Activated T-cell treated with anti-CD3 and anti-CD28 coated beads for 4 hours (primary cell): Measurements from ENCODE around the gene OXLD1.

ENCODE experiments used
- DNase-seq: peaks from one replicate; pipeline ENCODE4 v3.0.0-alpha.2; 2020

The OXLD1 gene

GRCh38 chr17:81701288-81702071 is 35.1 kb upstream of the OXLD1 start:
- no peak for DNase-seq

GRCh38 chr17:81700353-81701287 is 34.2 kb upstream of the OXLD1 start:
- DNase-seq, result no peak

GRCh38 chr17:81697261-81698044 is 31.0 kb upstream of the OXLD1 start:
- DNase-seq, result no peak

GRCh38 chr17:81696218-81696941 is 30.0 kb upstream of the OXLD1 start:
- no peak for DNase-seq

- DNase-seq, result no peak
These were observed 29.4 kb upstream of the OXLD1 start for GRCh38 chr17:81695801-81696200.

- no peak for DNase-seq
These were observed 28.8 kb upstream of the OXLD1 start for GRCh38 chr17:81695211-81695610.

GRCh38 chr17:81694810-81695209 is 28.4 kb upstream of the OXLD1 start:
- DNase-seq, result no peak

GRCh38 chr17:81693509-81694210 is 27.3 kb upstream of the OXLD1 start:
- no peak for DNase-seq

GRCh38 chr17:81691608-81692007 is 25.2 kb upstream of the OXLD1 start:
- no peak for DNase-seq

- no peak for DNase-seq
These were observed 24.8 kb upstream of the OXLD1 start for GRCh38 chr17:81691196-81691595.

GRCh38 chr17:81690549-81690948 is 24.1 kb upstream of the OXLD1 start:
- DNase-seq, result no peak

GRCh38 chr17:81690066-81690465 is 23.7 kb upstream of the OXLD1 start:
- no peak for DNase-seq

GRCh38 chr17:81688616-81689015 is 22.2 kb upstream of the OXLD1 start:
- no peak for DNase-seq

GRCh38 chr17:81687770-81688541 is 21.6 kb upstream of the OXLD1 start:
- DNase-seq, result no peak

- no peak for DNase-seq
These were observed 20.2 kb upstream of the OXLD1 start for GRCh38 chr17:81686614-81687013.

- DNase-seq, result no peak
These were observed 18.7 kb upstream of the OXLD1 start for GRCh38 chr17:81685108-81685507.

GRCh38 chr17:81684442-81684911 is 18.1 kb upstream of the OXLD1 start:
- no peak for DNase-seq

GRCh38 chr17:81683584-81684441 is 17.4 kb upstream of the OXLD1 start, which contains the start of the genes ARL16 and HGS:
ARL16 (minus strand) TSS chr17:81683797; CDS start chr17:81683753, 44 bp downstream.
HGS (plus strand) TSS chr17:81684011; CDS start chr17:81684067, 56 bp downstream.
- peak; percentile 95 for DNase-seq

- DNase-seq, result no peak
These were observed 16.8 kb upstream of the OXLD1 start for GRCh38 chr17:81683208-81683583.
